Mucosa of gallbladder (tissue), 1 donor: Measurements from ENCODE around the gene RASSF4. TPM values are rescaled to one million over a fixed set of nuclear protein-coding genes. Genes with fewer than 3 reads are reported as not detected.

Experiments used
- DNase-seq: peaks from one replicate; pipeline ENCODE4 v3.0.0-alpha.2; 2020; ENCODE audit warnings: low spot score
- total RNA-seq: library from RNA; stranded (reverse); gene quantifications from one replicate; pipeline ENCODE4 v1.2.1, GENCODE V29; 2021
- donor health status: DM: no; HTN: no; CAD: no.

Gene RASSF4
- total RNA-seq, 1 donor from 2014 or later: 41.9 TPM

GRCh38 chr10:44963772-44964633 lies 4.4 kb downstream of the RASSF4 start:
- DNase-seq: peak; percentile 53

- no peak for DNase-seq
Measured at GRCh38 chr10:44965104-44965503, 5.5 kb downstream of the RASSF4 start.

- no peak for DNase-seq
Measured at GRCh38 chr10:44965651-44966097, 6.1 kb downstream of the RASSF4 start.

- no peak for DNase-seq
Measured at GRCh38 chr10:44966129-44966815, 6.7 kb downstream of the RASSF4 start.

GRCh38 chr10:44966816-44967509 lies 7.4 kb downstream of the RASSF4 start:
- DNase-seq: no peak

GRCh38 chr10:44967616-44968015 lies 8.0 kb downstream of the RASSF4 start:
- DNase-seq: no peak

GRCh38 chr10:44968091-44968490 lies 8.5 kb downstream of the RASSF4 start:
- DNase-seq: peak; percentile 53

- DNase-seq: no peak
Measured at GRCh38 chr10:44968500-44969400, 9.1 kb downstream of the RASSF4 start.

- no peak for DNase-seq
Measured at GRCh38 chr10:44969854-44970253, 10.3 kb downstream of the RASSF4 start.

- no peak for DNase-seq
Measured at GRCh38 chr10:44970812-44971395, 11.3 kb downstream of the RASSF4 start.

GRCh38 chr10:44971434-44971833 lies 11.8 kb downstream of the RASSF4 start:
- no peak for DNase-seq

- no peak for DNase-seq
Measured at GRCh38 chr10:44971935-44972757, 12.5 kb downstream of the RASSF4 start.

GRCh38 chr10:44972874-44973306 lies 13.3 kb downstream of the RASSF4 start:
- no peak for DNase-seq

GRCh38 chr10:44973323-44974081 lies 13.9 kb downstream of the RASSF4 start:
- no peak for DNase-seq

- DNase-seq: no peak
Measured at GRCh38 chr10:44974082-44974627, 14.6 kb downstream of the RASSF4 start.

- DNase-seq: peak; percentile 71
Measured at GRCh38 chr10:44974628-44975430, 15.2 kb downstream of the RASSF4 start.

- DNase-seq: no peak
Measured at GRCh38 chr10:44975431-44976331, 16.1 kb downstream of the RASSF4 start.
